KOPT-K1 (cell line): Measurements from ENCODE around the gene MROH2A.

Source experiments
- H3K27ac ChIP-seq: fragments of 200-600 bp; sonication (generic); 2 replicates; pipeline ENCODE4 v1.5.1; 2016; ENCODE audit warnings: antibody characterized with exemption, mild to moderate bottlenecking, low read depth, low read length; ENCODE audit not compliant: poor library complexity, severe bottlenecking
- H3K36me3 ChIP-seq: fragments of 200-600 bp; sonication (generic); 2 replicates; pipeline ENCODE4 v1.5.1; 2017; ENCODE audit warnings: antibody characterized with exemption, mild to moderate bottlenecking, low read length, moderate library complexity; ENCODE audit not compliant: insufficient read depth
- H3K9me3 ChIP-seq: fragments of 200-600 bp; sonication (generic); 2 replicates; pipeline ENCODE4 v1.5.1; 2017; ENCODE audit warnings: antibody characterized with exemption, low read length, mild to moderate bottlenecking; ENCODE audit not compliant: insufficient read depth, poor library complexity, severe bottlenecking

Gene MROH2A

DNA sequence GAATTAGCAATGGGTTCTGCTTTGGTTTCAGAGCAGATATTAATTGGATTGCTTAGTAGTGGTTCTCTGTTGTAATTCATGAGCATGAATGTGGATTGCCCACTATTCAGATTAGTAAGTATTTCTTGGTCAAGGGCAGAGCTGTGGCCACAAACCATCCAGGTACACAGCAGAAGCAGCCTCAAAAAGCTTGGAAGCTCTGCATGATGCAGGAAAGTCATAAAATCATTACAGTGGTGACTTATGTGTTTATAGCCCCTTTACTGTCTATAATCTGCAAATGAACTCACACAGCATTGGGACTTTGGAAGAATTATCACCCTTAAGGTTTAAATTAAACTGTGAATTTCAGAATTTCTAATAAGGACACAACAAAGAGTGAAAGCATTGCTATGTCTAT is 20.0 kb upstream of the MROH2A start:
- Histone ChIP-seq H3K36me3 (no peaks in the 10 kb centered on the region), H3K9me3 (no peaks in the 10 kb centered on the region), H3K27ac (no peak overlapping the region)

DNA sequence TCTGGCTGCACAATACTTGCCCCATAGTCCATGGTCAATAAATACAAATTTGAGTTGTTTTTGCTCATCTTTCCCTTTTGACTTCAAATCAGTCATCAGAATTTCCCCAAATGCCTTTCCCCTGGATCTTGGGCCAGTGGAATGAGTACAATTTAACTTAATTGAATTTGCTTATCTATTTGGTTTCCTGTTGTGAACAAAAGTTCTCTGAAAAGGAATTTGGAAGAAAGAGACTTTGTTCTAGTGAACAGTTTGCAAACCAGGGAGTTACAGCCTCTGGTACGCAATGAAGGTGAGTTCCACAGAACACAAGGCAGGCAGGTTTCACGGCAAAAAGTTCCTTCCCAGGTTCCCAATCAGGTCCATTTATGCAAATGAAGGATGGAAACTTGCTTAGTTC is 19.3 kb upstream of the MROH2A start:
- Histone ChIP-seq H3K27ac (no peak overlapping the region), H3K36me3 (no peaks in the 10 kb centered on the region), H3K9me3 (no peaks in the 10 kb centered on the region)

DNA sequence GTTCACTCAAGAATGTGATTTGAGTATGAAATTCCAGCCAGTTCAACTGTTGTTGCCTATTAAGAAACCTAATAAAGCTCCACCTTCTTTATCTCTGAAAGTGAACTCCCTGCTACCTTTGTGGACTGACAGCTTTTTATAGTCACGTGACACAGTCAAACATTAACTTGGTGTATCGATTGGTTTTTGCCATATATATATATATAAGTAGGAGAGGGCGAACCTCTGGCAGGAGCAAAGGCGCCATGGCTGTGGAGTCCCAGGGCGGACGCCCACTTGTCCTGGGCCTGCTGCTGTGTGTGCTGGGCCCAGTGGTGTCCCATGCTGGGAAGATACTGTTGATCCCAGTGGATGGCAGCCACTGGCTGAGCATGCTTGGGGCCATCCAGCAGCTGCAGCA is 18.1 kb upstream of the MROH2A start, which contains the start of gene UGT1A1:
UGT1A1 (plus strand) TSS at position 228 of the 400 bp plus-strand sequence; CDS start at position 246, 18 bp downstream.
- H3K36me3 ChIP-seq, result no peaks in the 10 kb centered on the region
- no peak within 1 kb of the TSS for H3K27ac ChIP-seq
- no peaks in the 10 kb centered on the region for H3K9me3 ChIP-seq

DNA sequence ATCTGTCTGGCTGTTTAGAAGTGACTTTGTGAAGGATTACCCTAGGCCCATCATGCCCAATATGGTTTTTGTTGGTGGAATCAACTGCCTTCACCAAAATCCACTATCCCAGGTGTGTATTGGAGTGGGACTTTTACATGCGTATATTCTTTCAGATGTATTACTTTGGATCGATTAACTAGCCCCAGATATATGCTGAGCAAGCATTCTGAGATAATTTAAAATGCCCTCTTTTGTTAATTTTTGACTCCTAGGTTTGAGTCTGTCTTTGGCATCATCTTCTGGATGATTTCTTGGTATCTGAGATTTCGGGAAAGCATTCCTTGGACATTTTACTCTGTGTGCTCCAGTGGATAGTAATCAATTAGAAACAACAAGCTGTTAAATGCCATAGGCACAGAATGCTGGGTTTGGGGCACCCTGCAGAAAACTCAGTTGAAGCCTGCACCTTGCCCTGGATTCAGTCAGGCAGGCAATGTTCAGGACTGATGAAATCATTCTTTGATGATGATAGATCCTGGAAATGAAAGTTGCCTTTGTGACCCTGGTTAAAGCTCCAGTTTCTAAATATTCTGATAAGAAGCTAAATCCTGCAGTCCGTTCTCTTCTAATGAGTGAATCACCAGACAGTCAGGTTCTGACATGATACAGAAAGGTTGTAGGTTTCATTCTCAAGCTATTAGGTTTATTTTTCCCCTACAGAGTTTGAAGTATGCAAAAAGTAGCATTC is 16.9 kb upstream of the MROH2A start:
- H3K27ac ChIP-seq, result no peak overlapping the region
- no peaks in the 10 kb centered on the region for H3K36me3 ChIP-seq
- no peaks in the 10 kb centered on the region for H3K9me3 ChIP-seq

DNA sequence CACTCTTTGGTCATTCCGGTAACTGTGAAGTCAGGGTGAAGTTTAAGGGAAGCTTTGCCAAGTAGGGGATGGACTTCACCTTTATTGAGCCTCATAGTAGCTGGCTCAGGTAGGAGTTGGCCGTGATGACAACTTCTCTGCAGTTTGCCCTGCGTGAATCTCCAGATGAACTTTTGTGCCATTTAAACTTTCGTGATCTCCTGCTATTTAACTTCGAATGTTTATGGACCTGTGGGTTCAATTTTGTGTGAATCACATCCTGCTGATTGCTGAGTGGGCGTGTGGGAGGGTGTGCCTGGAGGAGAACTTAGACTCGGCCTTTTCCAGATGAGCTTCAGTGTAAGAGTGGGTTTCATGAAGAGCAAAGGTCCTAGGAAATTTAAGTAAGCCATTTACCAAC is 13.9 kb upstream of the MROH2A start:
- Histone ChIP-seq H3K27ac (no peak overlapping the region), H3K36me3 (no peaks in the 10 kb centered on the region), H3K9me3 (no peaks in the 10 kb centered on the region)

DNA sequence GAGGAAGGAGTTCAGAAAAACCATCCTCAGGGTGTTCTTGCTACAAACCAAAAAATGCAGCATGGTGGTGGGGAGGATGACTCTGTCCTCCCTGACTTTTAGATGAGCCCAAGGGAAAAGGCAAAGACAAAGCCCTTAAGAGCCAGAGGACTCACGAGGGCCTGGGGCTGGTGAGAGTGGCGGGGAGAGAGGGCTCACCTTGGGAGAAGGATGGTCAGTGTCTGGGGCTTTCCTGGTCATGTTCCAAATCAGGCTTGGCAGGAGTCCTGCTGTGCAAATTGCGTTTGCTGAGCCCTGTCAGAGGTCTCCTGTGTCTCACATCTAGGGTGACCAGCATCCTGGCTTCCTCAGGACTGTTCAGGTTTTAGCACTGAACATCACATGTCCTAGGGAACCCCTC is 13.4 kb upstream of the MROH2A start:
- Histone ChIP-seq H3K9me3 (no peaks in the 10 kb centered on the region), H3K36me3 (no peaks in the 10 kb centered on the region), H3K27ac (no peak overlapping the region)

DNA sequence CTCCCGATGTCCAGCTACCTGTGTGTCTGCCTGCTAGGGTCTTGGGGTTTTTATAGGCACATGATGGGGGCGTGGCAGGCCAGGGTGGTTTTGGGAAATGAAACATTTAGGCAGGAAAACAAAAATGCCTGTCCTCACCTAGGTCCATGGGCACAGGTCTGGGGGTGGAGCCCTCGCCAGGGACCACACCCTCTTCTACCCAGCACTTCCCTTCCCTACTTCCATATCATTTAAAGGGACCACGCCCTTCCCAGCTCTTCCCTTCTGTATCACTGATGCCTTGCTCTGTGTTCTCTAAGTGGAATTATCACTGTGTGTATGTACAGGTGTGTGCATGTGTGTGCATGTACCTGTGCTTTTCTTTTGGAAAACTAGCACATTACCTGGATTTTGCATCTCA is 11.7 kb upstream of the MROH2A start:
- H3K27ac ChIP-seq, result no peak overlapping the region
- no peaks in the 10 kb centered on the region for H3K36me3 ChIP-seq
- H3K9me3 ChIP-seq, result no peaks in the 10 kb centered on the region

DNA sequence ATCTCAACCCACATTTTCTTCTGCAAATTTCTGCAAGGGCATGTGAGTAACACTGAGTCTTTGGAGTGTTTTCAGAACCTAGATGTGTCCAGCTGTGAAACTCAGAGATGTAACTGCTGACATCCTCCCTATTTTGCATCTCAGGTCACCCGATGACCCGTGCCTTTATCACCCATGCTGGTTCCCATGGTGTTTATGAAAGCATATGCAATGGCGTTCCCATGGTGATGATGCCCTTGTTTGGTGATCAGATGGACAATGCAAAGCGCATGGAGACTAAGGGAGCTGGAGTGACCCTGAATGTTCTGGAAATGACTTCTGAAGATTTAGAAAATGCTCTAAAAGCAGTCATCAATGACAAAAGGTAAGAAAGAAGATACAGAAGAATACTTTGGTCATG is 10.1 kb upstream of the MROH2A start:
- H3K36me3 ChIP-seq, result no peaks in the 10 kb centered on the region
- H3K9me3 ChIP-seq, result no peaks in the 10 kb centered on the region
- H3K27ac ChIP-seq, result no peak overlapping the region

DNA sequence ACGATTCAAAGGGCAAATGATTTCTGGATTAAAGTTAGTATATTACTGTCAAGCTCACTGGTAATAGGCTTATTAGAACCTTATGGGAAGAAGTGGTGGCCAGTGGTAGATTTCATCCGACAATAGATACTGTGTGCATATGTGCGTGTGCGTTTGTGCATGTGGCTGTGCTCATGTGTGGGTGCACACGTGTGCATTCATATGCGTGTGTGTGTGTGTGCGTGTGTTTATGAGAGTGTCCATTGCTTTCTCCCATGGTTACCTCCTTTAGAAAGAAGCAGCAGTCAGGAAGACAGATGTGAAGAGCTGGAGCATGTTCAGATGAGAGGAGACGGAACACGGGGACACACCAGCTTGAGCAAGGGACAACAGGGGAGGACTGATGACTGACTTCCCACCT is 8.9 kb upstream of the MROH2A start:
- H3K36me3 ChIP-seq, result no peaks in the 10 kb centered on the region
- H3K9me3 ChIP-seq, result no peaks in the 10 kb centered on the region
- no peak overlapping the region for H3K27ac ChIP-seq

DNA sequence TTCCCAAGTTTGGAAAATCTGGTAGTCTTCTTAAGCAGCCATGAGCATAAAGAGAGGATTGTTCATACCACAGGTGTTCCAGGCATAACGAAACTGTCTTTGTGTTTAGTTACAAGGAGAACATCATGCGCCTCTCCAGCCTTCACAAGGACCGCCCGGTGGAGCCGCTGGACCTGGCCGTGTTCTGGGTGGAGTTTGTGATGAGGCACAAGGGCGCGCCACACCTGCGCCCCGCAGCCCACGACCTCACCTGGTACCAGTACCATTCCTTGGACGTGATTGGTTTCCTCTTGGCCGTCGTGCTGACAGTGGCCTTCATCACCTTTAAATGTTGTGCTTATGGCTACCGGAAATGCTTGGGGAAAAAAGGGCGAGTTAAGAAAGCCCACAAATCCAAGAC is 6.0 kb upstream of the MROH2A start:
- Histone ChIP-seq H3K27ac (no peak overlapping the region), H3K36me3 (no peaks in the 10 kb centered on the region), H3K9me3 (peaks cover 20% of the 10 kb centered on the region)

DNA sequence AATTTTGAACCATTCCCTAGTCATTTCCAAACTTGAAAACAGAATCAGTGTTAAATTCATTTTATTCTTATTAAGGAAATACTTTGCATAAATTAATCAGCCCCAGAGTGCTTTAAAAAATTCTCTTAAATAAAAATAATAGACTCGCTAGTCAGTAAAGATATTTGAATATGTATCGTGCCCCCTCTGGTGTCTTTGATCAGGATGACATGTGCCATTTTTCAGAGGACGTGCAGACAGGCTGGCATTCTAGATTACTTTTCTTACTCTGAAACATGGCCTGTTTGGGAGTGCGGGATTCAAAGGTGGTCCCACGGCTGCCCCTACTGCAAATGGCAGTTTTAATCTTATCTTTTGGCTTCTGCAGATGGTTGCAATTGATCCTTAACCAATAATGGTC is 5.5 kb upstream of the MROH2A start:
- Histone ChIP-seq H3K9me3 (peaks cover 24% of the 10 kb centered on the region), H3K27ac (no peak overlapping the region), H3K36me3 (no peaks in the 10 kb centered on the region)

DNA sequence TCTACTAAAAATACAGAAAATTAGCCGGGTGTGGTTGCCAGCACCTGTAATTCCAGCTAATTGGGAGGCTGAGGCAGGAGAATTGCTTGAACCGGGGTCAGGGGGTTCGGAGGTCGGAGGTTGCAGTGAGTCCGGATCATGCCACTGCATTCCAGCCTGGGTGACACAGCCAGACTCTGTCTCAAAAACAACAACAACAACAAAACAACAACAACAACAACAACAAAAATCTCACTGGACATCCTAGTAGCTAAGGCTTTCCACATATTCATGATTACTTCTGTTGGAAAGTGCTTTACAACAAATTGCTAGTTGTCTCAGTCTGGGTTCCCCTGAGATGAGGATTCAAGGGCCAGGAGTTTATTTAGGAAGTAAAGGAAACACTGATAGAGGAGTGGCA is 4.3 kb upstream of the MROH2A start:
- Histone ChIP-seq H3K9me3 (peaks cover 24% of the 10 kb centered on the region), H3K27ac (no peak overlapping the region), H3K36me3 (no peaks in the 10 kb centered on the region)

DNA sequence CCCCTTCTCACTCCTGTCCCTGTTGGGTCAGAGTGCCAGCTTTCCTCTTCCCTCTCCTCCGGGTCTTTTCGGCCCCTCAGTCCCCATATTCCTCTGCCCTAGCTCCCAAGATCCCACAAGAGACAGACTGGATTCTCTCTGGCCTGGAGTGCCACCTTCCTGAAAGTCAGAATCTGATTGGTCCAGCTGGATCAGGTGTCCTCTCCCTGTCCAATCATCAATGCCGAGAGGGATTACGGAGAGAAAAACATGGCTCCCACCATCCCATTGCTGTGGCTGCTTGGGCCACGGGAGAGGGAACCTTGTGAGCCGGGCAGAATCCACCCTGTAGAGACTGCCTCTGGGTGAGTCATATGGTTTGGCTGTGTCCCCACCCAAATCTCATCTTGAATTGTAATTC is 2.7 kb upstream of the MROH2A start:
- H3K27ac ChIP-seq, result no peak overlapping the region
- no peaks in the 10 kb centered on the region for H3K36me3 ChIP-seq
- H3K9me3 ChIP-seq, result peaks cover 24% of the 10 kb centered on the region

DNA sequence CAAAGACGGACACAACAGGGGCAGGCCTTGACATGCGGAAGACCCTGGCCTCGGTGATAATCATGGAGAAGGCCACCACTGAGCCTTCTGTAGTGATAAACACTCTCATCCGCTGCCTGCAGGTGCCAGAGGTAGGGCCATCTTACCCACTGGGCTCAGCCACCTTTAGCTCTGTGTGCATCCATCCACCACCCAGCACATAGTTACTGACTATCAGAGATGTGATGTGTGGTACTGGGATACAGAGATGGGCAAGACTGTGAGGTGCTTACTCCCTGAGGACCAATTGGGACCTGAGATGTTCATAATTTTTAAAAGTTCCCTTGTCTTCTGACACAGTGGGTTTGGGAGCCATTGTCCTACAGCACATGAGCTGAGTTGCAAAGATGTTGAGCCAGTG is 1.6 kb downstream of the MROH2A start:
- Histone ChIP-seq H3K9me3 (peaks cover 29% of the 10 kb centered on the region), H3K27ac (no peak overlapping the region), H3K36me3 (no peaks in the 10 kb centered on the region)

DNA sequence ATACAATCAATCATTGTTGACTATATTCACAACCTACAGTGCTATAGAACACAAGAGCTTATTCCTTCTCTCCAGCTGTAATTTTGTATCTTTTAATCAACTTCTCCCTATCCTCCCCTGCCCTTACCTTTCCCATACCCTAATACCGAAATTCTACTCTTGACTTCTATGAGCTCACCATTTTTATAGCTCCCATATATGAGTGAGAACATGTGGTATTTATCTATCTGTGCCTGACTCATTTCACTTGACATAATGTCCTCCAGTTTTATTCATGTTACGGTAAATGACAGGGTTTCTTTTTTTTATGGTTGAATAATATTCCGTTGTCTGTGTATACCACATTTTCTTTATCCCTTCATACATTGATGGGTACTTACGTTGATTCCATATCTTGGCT is 2.6 kb downstream of the MROH2A start:
- Histone ChIP-seq H3K27ac (no peak overlapping the region), H3K9me3 (peaks cover 21% of the 10 kb centered on the region), H3K36me3 (no peaks in the 10 kb centered on the region)

DNA sequence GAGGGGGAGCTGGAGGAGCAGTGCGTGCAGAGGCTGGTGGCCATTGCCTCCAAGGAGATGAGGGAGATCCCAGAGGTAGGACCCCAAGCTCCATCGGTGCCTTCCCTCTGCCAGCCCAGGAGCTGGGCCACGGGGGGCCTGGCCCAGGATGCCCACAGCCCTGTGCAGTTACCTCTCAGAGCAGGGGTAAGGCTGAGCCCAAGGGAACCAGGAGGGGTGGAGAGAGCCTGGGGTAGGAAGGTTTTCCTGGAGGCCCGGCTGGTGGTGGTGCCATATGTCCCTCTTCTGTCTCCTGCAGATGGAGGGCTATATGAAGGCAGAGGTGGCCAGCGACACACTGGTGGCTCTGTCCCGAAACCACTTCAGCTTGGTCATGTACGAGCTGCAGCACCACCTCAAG is 11.4 kb downstream of the MROH2A start:
- H3K36me3 ChIP-seq, result no peaks in the 10 kb centered on the region
- H3K9me3 ChIP-seq, result peaks cover 9% of the 10 kb centered on the region
- H3K27ac ChIP-seq, result no peak overlapping the region
